RKO (cell line): ENCODE measurements around the gene PTH2.

ENCODE experiments used
- DNase-seq: peaks from one replicate; pipeline ENCODE4 v3.0.0-alpha.2; 2016; ENCODE audit warnings: low spot score

The PTH2 gene

DNA sequence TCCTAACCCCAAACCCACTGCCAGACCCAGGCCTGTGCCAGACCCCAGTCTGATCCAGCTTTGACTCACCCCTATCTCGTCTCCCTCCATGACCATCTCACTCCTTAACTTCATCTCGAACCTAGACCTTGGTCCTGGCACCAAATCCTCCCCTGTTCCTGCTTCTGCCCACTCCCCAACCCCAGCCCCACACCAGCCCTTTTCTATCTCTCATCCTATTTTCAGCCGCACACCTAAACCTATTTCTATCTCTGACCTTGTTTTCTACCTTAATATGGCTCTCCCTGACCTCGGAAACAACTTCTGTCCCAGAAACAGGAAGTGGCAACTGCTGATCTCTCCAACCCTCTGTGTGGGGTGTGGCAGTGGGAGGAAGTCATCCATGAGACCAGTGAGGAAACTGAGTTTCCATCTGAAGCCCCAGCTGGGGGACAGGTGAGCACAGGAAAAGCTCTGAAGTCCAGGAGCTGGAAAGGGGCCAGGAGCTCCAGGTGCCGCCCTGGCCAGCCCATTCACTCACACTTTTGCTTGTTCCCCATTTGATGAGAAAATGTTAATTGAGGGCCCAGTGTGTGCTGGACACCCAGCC lies 13.7 kb downstream of the PTH2 start:
- DNase-seq = no peak

DNA sequence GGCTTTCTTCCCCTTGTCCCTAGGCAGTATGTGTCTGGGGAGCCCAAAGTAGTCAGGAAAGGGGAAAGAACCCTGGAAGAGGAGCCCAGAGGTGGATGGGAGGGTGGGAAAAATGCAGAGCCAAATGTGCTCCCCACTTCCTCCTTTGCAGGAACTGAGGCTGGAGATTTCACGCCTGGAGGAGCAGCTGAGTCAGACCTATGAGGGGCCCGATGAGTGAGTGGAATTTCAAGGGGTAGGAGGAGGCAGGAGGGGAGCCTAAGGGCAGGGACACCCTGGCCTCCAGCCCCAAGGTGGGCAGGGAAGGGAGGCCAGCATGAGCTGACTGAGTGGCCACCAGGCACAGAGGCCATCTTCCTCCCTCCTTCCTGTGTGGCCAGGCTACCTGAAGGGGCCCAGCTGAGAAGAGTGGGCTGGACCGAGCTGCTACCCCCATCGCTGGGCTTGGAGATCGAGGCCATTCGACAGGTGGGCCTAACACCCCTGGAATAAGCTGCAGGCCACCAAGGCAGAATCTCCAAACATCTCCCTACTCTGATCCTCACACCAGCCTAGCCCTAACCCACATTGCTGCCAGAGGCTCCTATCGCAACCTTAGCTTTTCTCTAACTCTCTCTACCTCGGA lies 14.3 kb downstream of the PTH2 start:
- DNase-seq = no peak

DNA sequence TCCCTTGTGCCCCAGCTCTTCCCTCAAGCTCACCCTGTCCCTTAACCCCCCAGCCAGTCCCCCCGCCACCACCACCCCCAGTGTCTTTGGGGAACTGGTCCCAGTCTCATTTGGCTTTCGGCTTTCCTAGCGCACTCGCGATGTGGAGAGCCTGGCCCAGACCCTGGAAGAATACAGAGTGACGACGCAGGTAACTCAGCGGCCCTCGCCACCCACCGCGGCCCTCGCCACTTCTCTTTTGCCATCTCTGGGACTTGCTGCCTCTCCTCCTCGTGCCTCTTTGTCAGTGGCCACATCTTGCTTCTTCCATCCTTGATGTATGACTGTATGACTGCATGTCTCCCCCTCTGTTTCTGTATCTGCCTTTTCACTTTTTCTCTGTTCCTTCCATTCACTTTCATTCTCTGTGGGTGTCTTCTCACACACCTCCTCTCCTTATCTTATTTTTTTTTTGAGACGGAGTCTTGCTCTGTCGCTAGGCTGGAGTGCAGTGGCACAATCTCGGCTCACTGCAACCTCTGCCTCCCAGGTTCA lies 15.7 kb downstream of the PTH2 start:
- DNase-seq = no peak

DNA sequence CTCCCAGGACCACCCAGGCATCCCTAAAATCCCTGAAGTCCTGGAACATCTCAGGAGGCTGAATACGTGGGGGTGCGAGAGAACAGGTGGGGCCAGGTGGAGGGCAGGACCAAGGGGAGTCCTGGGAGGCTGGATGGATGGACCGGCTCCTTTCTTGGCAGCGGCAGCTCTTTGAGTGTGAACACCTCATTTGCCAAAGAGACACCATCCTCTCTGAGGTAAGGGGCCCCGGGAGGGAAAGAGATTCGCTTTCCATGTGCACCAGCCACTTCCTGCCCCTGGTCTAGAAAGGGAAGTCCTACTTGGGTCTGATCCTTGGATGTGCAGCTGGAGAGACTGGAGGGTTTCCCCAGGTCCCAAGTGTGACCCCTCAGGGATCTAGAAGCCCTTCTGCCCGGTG lies 16.2 kb downstream of the PTH2 start:
- DNase-seq = no peak

DNA sequence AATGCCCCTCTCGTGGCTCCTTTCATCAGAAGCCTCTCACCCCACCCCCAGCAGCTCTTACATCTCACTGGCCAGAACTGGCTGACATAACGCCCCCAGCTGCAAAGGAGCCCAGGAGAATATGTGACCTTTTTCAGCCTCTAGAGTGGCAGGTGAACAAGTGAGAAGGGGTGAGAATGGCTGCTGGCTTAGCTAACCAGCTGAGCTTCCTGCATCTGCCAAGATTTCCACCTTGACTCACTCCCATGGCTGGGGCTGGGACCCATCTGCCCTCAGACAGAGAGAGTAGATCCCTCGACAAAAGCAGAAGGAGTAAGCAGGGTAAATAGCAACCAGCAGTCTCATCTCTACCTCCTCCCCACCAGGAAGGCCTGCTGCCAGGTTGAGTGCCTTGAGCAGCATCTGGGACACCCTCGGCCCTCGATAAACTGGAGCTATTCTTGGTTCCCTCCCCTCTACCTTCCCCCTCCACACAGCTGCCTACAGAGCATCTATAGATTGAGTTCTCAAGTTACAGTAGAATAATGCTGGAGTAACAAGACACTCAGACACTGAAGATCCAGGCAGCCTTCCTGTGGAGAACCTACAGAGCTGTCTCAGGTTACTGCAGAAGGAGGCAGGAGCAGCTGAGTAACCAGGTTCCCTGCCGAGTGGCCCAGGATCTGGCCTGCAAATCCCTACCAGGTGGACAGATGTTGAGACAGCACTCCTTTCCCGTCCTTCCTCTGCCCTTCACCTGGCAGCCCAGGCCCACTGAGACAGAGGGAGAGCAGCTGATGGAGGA lies 19.6 kb downstream of the PTH2 start:
- no peak for DNase-seq

DNA sequence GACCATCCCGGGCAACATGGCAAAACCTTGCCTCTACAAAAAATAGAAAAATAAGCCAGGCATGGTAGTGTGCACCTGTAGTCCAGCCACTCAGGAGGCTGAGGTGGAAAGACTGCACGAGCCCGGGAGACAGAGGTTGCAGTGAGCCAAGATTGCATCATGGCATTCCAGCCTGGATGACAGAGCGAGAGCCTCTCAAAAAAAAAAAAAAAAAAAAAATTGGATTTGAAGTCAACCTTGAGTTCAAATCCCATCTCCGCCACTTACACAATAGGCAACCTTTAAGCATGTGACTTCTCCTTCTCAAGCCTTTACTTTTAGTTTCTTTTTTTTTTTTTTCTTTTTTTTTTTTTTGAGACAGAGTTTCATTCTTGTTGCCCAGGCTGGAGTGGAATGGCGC lies 23.2 kb downstream of the PTH2 start:
- DNase-seq = no peak

DNA sequence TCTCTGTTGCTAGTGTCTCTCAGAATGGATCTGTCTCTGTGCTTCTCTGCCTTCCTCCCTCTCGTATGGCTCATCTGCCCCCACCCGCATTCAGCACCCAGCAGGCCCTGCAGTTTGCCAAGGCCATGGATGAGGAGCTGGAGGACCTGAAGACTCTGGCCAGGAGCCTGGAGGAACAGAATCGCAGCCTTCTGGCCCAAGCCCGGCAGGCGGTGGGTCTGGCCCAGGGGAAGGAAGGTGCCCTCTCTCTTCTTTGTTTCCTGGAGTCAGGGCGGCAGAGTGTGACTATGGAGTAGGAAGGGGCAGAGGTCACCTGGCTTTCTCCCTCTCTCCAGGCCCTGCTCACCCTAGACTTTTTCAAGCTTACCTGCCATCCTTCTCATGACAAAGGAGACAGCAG lies 24.3 kb downstream of the PTH2 start:
- DNase-seq = no peak

DNA sequence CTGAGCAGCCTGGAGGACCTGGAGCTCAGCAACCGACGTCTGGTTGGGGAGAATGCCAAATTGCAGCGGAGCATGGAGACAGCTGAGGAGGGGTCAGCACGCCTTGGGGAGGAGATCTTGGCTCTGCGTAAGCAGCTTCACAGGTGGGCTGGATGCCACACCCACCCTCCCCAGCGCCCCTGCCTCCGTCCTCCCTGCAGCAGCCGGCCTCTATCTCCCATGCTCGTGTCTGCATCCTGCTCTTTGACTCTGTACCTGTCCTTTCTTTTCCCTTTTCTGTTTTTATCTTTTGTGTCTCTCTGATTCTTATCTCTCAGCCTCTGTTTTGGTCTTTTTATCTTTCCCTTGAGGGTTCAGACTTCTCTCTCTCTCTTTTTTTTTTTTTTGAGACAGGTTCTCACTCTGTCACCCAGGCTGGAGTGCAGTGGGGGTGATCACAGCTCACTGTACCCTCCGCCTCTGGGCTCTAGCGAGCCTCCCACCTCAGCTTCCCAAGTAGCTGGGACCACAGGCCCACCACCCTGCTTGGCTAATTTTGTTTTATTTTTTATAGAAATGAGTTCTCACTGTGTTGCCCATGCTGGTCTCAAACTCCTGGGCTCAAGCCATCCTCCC lies 25.1 kb downstream of the PTH2 start:
- no peak for DNase-seq

DNA sequence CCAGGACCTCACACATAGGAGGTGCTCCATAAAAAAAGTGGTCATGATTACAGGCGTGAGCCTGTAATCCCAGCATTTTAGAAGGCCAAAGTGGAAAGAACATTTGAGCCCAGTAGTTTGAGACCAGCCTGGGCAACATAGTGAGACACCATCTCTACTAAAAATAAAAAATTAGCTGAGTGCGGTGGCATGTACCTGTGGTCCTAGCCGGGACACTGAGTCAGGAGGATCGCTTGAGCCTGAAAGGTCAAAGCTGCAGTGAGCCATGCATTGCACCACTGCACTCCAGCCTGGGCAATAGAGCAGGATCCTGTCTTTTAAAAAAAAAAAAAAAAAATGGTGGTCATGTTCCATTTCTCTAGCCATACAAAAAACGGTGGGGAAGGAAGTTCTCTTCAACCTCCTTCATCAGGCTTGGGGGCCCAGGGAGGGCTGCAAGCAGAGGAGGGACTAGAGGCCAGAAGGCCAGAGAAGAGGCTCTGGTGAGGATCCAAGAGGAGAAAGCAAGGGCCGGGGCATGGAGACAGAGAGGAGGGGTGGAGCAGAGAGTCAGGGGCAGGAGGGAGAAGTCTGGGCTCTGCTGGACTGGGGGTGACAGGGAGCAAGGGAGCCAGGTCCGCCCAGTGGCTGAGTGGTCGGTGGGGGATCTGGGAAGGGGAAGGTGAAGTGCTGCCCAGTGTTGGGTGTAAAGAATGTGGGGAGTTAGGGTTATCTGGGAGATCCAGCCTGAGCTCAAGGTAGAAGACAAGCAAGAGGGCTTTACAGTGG lies 26.3 kb downstream of the PTH2 start:
- DNase-seq = no peak

DNA sequence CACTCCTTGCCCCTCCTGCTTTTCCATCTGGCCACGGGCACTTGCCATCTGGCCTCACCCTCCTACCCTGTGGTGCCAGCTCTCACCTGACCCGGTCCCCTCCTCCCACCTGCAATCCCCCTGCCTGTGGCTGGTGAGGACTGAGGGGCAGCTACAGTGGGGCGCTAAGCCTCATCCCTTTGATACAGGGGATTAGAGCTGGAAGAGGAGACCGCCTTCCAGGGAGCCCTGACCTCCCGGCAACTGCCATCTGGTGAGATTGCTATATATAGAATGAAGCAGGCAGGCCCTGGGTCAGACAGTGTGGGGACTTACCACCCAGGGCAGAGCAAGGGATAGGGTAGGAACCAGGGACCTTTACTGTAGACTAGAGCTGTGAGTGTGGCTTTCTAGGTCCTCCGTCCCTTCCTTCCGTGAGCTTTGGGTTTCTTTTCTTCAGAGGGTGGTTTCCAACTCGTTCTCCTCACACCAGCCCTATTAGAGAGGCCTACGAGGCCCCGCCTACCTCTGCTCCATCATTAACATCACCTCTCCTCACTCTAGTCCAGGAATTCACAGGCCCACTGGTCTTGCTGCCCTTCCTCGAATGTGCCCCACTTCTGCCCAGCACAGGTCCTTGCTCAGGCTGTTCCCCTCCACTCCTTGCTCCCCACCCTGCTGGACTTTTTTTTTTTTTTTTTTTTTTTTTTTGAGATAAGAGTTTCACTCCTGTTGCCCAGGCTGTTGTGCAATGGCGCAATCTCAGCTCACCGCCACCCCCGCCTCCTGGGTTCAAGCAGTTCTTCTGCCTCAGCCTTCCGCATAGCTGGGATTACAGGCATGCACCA lies 27.4 kb downstream of the PTH2 start:
- no peak for DNase-seq

DNA sequence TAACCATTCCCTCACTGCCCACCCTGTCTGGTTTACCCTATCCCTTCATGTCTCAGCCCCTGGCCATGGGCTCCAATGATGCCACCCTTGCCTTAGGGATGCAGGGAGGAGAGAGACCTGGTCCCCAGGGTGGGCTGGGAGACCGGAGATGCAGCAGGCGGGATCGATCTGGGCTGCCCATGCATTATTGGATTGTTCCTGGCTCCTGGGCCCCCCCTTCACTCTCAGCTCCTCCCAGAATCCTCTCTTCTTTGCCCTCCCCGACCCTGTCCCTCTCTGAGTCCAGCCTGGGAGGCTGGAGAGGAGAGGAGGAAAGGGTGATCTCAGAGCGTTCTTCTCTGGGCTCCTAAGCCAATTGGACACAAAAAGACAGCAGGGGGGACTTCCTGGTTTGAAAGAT lies 29.4 kb downstream of the PTH2 start:
- no peak for DNase-seq

DNA sequence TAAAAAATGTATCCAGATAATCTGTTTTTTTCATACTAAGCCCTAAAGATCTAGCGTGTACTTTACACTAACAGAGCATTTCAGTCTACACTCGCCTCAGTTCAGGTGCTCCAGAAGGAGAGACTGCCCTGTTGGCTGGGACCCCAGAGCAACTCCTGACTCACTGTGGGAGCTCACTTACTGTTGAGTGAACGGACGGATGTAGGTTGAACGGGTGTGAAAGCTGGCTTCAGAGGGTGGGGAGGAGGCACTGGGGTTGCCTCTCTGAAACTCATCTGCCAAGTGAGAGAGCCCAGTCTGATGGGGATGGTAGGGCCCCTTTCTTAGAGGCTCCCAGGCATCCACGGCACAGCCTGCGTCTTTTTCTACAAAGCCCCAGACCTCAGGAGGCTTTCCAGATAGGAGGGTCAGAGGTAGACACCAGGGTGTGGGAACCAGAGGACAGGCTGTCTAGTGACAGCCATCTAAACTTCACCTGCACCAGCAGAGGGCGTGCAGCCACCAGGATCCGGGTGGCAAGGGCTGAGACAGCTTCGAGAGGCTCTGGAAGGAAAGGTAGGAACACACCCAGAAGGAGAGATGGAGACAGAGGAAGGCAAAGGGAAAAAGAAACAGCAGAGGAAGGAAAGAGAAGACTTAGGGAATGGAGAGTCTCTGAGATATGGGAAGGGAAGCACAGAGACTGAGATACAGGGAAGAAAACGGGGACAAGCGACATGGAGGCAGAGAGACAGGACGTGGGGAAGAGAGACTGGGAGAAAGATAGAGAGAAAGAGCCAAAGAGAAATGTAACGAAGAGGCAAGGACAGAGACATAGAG lies 31.5 kb downstream of the PTH2 start:
- DNase-seq = peak; percentile 70

DNA sequence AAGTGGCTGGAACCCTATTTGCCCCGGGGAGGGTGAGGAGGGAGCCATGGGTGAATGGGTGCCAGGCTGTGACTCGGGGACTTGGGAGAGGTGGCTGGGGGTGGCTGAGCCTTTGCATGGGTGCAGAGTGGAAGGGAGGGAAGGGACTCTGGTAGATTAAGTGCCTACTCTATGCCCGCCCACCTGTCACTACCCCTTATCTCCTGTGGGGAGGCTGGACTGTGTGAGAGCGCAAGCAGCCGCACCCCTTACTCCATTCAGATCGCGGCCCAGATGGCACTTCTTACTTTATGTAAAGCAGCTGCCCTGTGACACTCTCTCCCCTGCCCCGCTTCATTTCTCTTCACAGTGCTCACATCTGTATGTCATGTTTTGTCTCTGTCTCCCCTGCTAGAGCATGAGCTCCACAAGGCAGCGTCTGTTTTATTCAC lies 32.3 kb downstream of the PTH2 start:
- DNase-seq = no peak

DNA sequence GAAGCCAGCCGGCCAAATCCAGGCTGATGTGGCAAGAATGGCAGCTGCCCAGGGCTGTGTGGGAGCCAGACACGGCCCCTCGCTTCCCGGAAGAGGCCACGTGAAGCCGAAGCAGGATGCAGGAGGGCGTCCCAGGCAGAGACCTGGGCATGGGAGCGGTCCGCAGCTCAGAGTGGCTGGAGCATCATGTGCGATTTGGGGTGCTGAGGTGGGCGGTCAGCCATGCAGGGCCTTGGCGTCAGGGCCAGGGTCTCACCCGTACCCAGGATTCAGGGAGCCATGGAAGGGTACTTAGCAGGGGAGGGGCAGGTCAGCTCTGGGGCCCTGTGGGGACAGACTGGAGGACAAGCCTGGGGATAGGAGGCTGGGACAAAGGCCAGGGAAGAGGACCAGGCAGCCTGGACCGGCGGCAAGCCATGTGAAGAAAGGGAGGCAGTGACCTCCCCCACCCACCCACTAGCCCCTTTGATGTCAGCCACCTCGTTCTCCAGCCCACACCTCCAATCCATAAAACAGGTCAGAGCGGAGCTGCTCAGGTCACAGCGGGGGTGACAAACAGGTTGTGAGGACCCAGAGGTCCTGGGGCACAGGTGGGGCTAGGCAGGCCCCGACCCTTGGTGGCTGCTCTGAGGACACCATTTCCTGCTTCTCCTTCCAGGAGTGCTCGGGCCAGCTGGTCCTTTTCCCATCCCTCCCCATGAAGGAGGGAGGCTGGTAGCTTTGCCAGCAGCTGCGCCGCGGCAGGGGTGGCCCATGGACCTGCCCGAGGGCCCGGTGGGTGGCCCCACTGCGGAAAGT lies 32.9 kb downstream of the PTH2 start:
- DNase-seq = no peak

DNA sequence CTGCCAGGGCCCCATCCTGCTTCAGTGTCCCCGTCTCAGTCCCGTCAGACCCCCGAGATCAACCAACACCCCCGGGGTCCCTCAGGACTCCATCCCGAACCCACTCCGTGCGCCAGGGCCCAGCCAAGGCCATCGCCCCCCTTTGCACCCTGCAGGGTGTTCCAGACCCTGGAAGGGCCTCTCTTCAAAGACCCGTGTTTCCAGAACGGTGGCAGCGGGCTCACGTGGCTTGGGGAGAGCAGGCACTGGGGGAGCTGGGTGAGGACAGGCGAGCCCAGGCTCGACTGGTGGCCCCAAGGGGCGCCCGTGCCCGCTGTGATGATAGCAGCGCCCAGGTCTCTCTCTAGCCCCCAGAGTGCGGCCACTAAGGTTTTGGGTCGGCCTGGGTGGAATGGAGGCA lies 33.8 kb downstream of the PTH2 start:
- DNase-seq = no peak

DNA sequence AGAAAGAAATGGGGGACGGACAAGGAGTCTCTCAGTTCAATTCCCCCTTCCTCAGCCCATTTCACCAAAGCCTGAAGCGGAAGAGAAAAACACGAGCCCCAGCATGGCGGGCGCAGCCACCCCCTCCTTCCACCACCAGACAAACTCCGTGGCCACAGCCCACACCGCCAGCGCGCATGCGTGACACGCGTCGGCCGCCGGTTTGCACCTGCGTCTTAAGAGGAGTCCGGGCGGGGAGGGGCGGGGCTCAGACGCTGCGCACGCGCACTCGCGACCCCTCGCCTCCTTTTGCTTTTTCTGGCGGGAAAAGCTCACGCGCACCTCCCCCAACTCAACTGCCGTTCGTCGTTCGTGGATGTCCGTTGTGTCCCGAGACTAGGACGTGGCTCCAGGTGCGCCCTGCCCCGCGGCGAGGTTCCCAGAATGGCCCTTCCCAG lies 35.3 kb downstream of the PTH2 start, which contains the start of gene KASH5:
TSS of gene KASH5 (plus strand) at position 314 of the 437 bp plus-strand sequence. CDS start 2,635 bp downstream, outside the sequence.
- no peak for DNase-seq

DNA sequence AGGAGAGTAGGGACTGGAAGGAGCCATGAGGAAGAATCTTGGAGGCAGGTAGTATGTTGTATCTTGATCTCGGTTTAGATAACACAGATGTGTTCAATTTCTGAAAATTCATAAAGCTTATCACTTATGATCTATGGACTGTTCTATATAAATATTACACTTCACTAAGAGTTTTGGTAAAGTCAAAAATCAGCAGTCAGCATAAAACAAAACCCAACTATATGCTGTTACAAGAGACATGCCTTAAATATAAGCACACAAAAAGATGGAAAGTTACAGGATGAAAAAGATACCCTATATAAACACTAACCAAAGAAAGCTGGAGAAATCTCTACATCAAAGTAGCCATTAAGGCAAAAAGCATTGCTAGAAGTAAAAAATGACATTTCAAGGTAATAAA lies 39.6 kb downstream of the PTH2 start:
- no peak for DNase-seq

DNA sequence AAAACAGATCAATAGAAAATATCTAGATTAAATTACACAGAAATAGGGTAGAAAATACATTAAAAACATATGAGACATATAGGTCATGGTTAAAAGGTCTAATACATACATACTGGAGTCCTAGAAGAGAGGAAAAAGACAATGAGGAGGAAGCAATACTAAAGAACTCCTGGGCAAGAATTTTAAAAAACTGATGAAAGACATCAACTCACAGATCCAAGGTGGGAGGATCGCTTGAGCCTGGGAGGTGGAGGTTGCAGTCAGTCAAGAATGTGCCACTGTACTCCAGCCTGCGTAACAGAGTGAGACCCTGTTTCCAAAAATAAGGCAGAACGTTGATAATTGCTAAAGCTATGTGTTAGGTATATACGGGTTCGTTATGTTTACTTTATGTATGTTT lies 40.6 kb downstream of the PTH2 start:
- no peak for DNase-seq

DNA sequence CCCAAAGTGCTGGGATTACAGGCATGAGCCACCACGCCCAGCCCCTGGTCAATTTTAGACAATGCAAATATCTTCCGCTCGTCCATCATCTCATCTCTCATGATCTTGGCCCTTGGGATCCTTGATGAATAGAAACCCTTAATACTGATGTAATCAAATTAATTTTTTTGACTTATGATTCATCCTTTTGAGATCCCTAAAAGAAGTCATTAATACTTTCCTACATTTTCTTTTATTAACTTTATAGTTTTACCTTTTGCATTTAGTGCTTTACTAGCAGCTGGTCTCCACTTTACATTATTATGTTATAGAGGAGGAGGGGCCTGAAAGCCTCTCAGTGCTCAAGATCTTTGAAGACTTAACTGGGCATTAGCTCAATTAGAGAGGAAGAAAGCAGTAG lies 42.9 kb downstream of the PTH2 start:
- DNase-seq = no peak
